Astrocyte (in vitro differentiated cells and primary cell): ENCODE results near the gene NTM. TPM values are rescaled to one million over a fixed set of nuclear protein-coding genes. Genes with fewer than 3 reads are reported as not detected.

Experiments used
- DNase-seq: peaks from one replicate; pipeline ENCODE4 v3.0.0-alpha.2; 2010; ENCODE audit warnings: low read depth
- FAIRE-seq: peaks from 2 replicates; lab custom pipeline; 2011; peaks lifted over from hg19 to GRCh38; lab: Jason Lieb, UNC
- H2AFZ ChIP-seq: 2 replicates; pipeline ENCODE4 v1.6.0; 2012; ENCODE audit warnings: low read depth, low read length, inconsistent platforms
- H3K27ac ChIP-seq: 2 replicates; pipeline ENCODE4 v1.5.1; 2011; ENCODE audit warnings: low read depth, low read length, inconsistent platforms
- H3K27me3 ChIP-seq: 2 replicates; pipeline ENCODE4 v1.6.0; 2011; ENCODE audit warnings: low read length, inconsistent platforms; ENCODE audit not compliant: insufficient read depth
- H3K36me3 ChIP-seq: 2 replicates; pipeline ENCODE4 v1.5.1; 2011; ENCODE audit warnings: low read length, inconsistent platforms; ENCODE audit not compliant: insufficient read depth
- H3K4me1 ChIP-seq: 2 replicates; pipeline ENCODE4 v1.5.1; 2011; ENCODE audit warnings: low read length, inconsistent platforms; ENCODE audit not compliant: insufficient read depth
- H3K4me2 ChIP-seq: 2 replicates; pipeline ENCODE4 v1.6.0; 2012; ENCODE audit warnings: low read length, inconsistent platforms
- H3K4me3 ChIP-seq: 2 replicates; pipeline ENCODE4 v1.5.1; 2011; ENCODE audit warnings: low read depth, mild to moderate bottlenecking, low read length, inconsistent platforms; ENCODE audit not compliant: insufficient read depth
- H3K79me2 ChIP-seq: 2 replicates; pipeline ENCODE4 v1.6.0; 2012; ENCODE audit warnings: mild to moderate bottlenecking, low read length, inconsistent platforms; ENCODE audit not compliant: insufficient read depth
- H3K9ac ChIP-seq: 2 replicates; pipeline ENCODE4 v1.6.0; 2012; ENCODE audit warnings: mild to moderate bottlenecking, low read length, inconsistent platforms
- H3K9me3 ChIP-seq: 2 replicates; pipeline ENCODE4 v1.5.1; 2012; ENCODE audit warnings: low read depth, mild to moderate bottlenecking, low read length, inconsistent platforms; ENCODE audit not compliant: insufficient read depth
- H4K20me1 ChIP-seq: 2 replicates; pipeline ENCODE4 v1.6.0; 2012; ENCODE audit warnings: low read length, inconsistent platforms; ENCODE audit not compliant: insufficient read depth
- H3K27ac Mint-ChIP-seq: one replicate; pipeline ENCODE4 v1.8.0; 2021; ENCODE audit warnings: mild to moderate bottlenecking, mixed read lengths; ENCODE audit not compliant: unreplicated experiment
- H3K27me3 Mint-ChIP-seq: one replicate; pipeline ENCODE4 v1.8.0; 2021; ENCODE audit warnings: low read depth, mixed read lengths; ENCODE audit not compliant: unreplicated experiment
- H3K36me3 Mint-ChIP-seq: one replicate; pipeline ENCODE4 v1.8.0; 2021; ENCODE audit warnings: low read depth, mixed read lengths; ENCODE audit not compliant: unreplicated experiment
- H3K4me1 Mint-ChIP-seq: one replicate; pipeline ENCODE4 v1.8.0; 2021; ENCODE audit warnings: low read depth, mixed read lengths; ENCODE audit not compliant: unreplicated experiment
- H3K4me3 Mint-ChIP-seq: one replicate; pipeline ENCODE4 v1.8.0; 2021; ENCODE audit warnings: mild to moderate bottlenecking, moderate library complexity, mixed read lengths; ENCODE audit not compliant: unreplicated experiment
- H3K9me3 Mint-ChIP-seq: one replicate; pipeline ENCODE4 v1.8.0; 2021; ENCODE audit warnings: mild to moderate bottlenecking, mixed read lengths; ENCODE audit not compliant: unreplicated experiment
- CTCF ChIP-seq: IDR thresholded peaks from 2 replicates; pipeline ENCODE4 v1.5.1; 2011; ENCODE audit warnings: low read depth, mild to moderate bottlenecking, inconsistent platforms, low read length, moderate library complexity; ENCODE audit not compliant: insufficient read depth
- EZH2 ChIP-seq: IDR thresholded peaks from 2 replicates; pipeline ENCODE4 v1.6.1; 2012; ENCODE audit warnings: mild to moderate bottlenecking, low read length, inconsistent platforms; ENCODE audit not compliant: insufficient read depth
- total RNA-seq: library from RNA; stranded (reverse); gene quantifications from 2 replicates; pipeline ENCODE4 v1.2.1, GENCODE V29; 2021

Gene NTM
- total RNA-seq, 1 donor from 2014 or later: 98.2 TPM

DNA sequence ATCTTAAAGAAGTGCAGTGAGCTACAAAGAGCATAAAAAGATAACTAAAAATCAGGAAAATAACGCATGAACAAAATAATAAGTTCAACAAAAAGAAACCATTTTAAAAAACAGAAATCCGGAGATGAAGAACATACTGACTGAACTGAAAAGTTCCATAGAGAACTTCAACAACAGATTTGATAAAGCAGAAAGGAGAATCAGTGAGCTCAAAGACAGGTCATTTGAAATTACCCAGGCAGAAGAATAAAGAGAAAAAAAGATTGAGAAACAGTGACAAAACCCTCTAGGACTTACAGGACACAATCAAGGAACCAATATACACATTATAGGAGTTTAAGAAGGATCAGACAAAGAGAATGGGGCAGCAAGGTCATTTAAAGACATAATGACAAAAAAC lies 334.3 kb downstream of the NTM start:
- Histone ChIP-seq H3K79me2 (no peaks in the 10 kb centered on the region), H3K36me3 (no peaks in the 10 kb centered on the region), H3K27me3 (no peaks in the 10 kb centered on the region), H3K4me2 (no peak overlapping the region), H2AFZ (no peak overlapping the region), H4K20me1 (no peaks in the 10 kb centered on the region), H3K9ac (no peak overlapping the region), H3K9me3 (no peaks in the 10 kb centered on the region), H3K27ac (no peak overlapping the region), H3K4me3 (no peak overlapping the region), H3K4me1 (no peaks in the 10 kb centered on the region)
- Mint-ChIP-seq H3K4me3 (no peak overlapping the region), H3K4me1 (no peaks in the 10 kb centered on the region), H3K9me3 (peaks cover 8% of the 10 kb centered on the region), H3K27me3 (peaks cover 4% of the 10 kb centered on the region), H3K27ac (no peak overlapping the region), H3K36me3 (peaks cover 2% of the 10 kb centered on the region)
- TF ChIP-seq EZH2: no peak
- TF ChIP-seq CTCF: no peak
- DNase-seq (no peak), FAIRE-seq (no peak)

GRCh38 chr11:131710511-131710910 lies 340.1 kb downstream of the NTM start:
- H3K27me3 ChIP-seq: no peaks in the 10 kb centered on the region
- H3K36me3 ChIP-seq: no peaks in the 10 kb centered on the region
- no peaks in the 10 kb centered on the region for H3K79me2 ChIP-seq
- H3K4me1 ChIP-seq: no peaks in the 10 kb centered on the region
- no peak for FAIRE-seq
- H3K4me2 ChIP-seq: no peak overlapping the region
- no peaks in the 10 kb centered on the region for H4K20me1 ChIP-seq
- H2AFZ ChIP-seq: no peak overlapping the region
- no peak overlapping the region for H3K27ac ChIP-seq
- peaks cover 3% of the 10 kb centered on the region for H3K36me3 Mint-ChIP-seq
- H3K9me3 Mint-ChIP-seq: peaks cover 6% of the 10 kb centered on the region
- H3K9me3 ChIP-seq: peaks cover 2% of the 10 kb centered on the region
- peaks cover 1% of the 10 kb centered on the region for H3K27me3 Mint-ChIP-seq
- no peak overlapping the region for H3K9ac ChIP-seq
- H3K4me3 ChIP-seq: no peak overlapping the region
- H3K4me3 Mint-ChIP-seq: no peak overlapping the region
- H3K27ac Mint-ChIP-seq: no peak overlapping the region
- no peak for TF ChIP-seq CTCF
- H3K4me1 Mint-ChIP-seq: no peaks in the 10 kb centered on the region
- DNase-seq: peak; percentile 26

- no peak for DNase-seq
- Histone ChIP-seq H3K4me1 (no peaks in the 10 kb centered on the region), H3K79me2 (no peaks in the 10 kb centered on the region), H3K27ac (no peak overlapping the region), H3K9ac (no peak overlapping the region), H3K9me3 (peaks cover 2% of the 10 kb centered on the region), H3K36me3 (no peaks in the 10 kb centered on the region), H3K27me3 (no peaks in the 10 kb centered on the region), H2AFZ (no peak overlapping the region), H3K4me2 (no peak overlapping the region), H3K4me3 (no peak overlapping the region), H4K20me1 (no peaks in the 10 kb centered on the region)
- H3K9me3 Mint-ChIP-seq: peaks cover 5% of the 10 kb centered on the region
- no peak overlapping the region for H3K27ac Mint-ChIP-seq
- H3K4me3 Mint-ChIP-seq: no peak overlapping the region
- H3K27me3 Mint-ChIP-seq: peaks cover 6% of the 10 kb centered on the region
- TF ChIP-seq CTCF (no peak), EZH2 (no peak)
- H3K36me3 Mint-ChIP-seq: peaks cover 3% of the 10 kb centered on the region
- no peaks in the 10 kb centered on the region for H3K4me1 Mint-ChIP-seq
- FAIRE-seq: no peak
Measured at GRCh38 chr11:131712897-131713296, 342.5 kb downstream of the NTM start.
